Fibroblast of villous mesenchyme (primary cell): ENCODE results near the gene DUSP21. TPM values are rescaled to one million over a fixed set of nuclear protein-coding genes. Genes with fewer than 3 reads are reported as not detected.
"Not testable (repeated sequence)": the region's sequence is repeated elsewhere in the genome, so short reads cannot be mapped to it uniquely, and the experiment has no call there.

Source experiments
- DNase-seq: peaks from one replicate; pipeline ENCODE4 v3.0.0-alpha.2; 2010; ENCODE audit warnings: low read depth
- H3K4me3 ChIP-seq: 2 replicates; pipeline ENCODE4 v1.5.1; 2011; ENCODE audit warnings: low read depth, mild to moderate bottlenecking, low read length
- CTCF ChIP-seq: IDR thresholded peaks from 2 replicates; pipeline ENCODE4 v1.5.1; 2012; ENCODE audit warnings: low read depth, mild to moderate bottlenecking, low read length; ENCODE audit not compliant: insufficient read depth
- total RNA-seq: library from RNA; depleted of rRNA; stranded (reverse); fragments of >200 nt; gene quantifications from 2 replicates; pipeline ENCODE4 v1.2.3, GENCODE V29; 2012

DUSP21 gene
- total RNA-seq, 1 donor = not detected

GRCh38 chrX:44876767-44877166 lies 32.9 kb downstream of the DUSP21 start:
- no peak overlapping the region for H3K4me3 ChIP-seq
- DNase-seq = no peak
- TF ChIP-seq CTCF = no peak

- no peak overlapping the region for H3K4me3 ChIP-seq
- no peak for DNase-seq
Measured at GRCh38 chrX:44878780-44879179, 35.0 kb downstream of the DUSP21 start.

GRCh38 chrX:44881549-44881948 lies 37.7 kb downstream of the DUSP21 start:
- TF ChIP-seq CTCF = no peak
- DNase-seq = no peak
- no peak overlapping the region for H3K4me3 ChIP-seq

More at GRCh38 chrX:44878780-44879179, 35.0 kb downstream of the DUSP21 start:
- no peak for TF ChIP-seq CTCF

GRCh38 chrX:44882635-44883034 lies 38.8 kb downstream of the DUSP21 start:
- TF ChIP-seq CTCF = no peak
- H3K4me3 ChIP-seq = no peak overlapping the region
- DNase-seq = no peak

- H3K4me3 ChIP-seq = no peak overlapping the region
- DNase-seq = no peak
- no peak for TF ChIP-seq CTCF
Measured at GRCh38 chrX:44884944-44885343, 41.1 kb downstream of the DUSP21 start.

- TF ChIP-seq CTCF = no peak
- DNase-seq = no peak
Measured at GRCh38 chrX:44889824-44890223, 46.0 kb downstream of the DUSP21 start.

GRCh38 chrX:44890247-44890646 lies 46.4 kb downstream of the DUSP21 start:
- TF ChIP-seq CTCF = no peak
- H3K4me3 ChIP-seq = no peak overlapping the region
- no peak for DNase-seq

More at GRCh38 chrX:44889824-44890223, 46.0 kb downstream of the DUSP21 start:
- no peak overlapping the region for H3K4me3 ChIP-seq

- not testable (repeated sequence) for H3K4me3 ChIP-seq, DNase-seq
Measured at GRCh38 chrX:44890687-44891086, 46.9 kb downstream of the DUSP21 start.
